ENCODE results near the gene MYORG.

MYORG gene

GRCh38 chr9:34376596-34377403, at the start of gene MYORG:
Gene MYORG, minus strand, starts transcription at chr9:34376898. Its CDS starts 3,955 bp downstream, at chr9:34372943.
- DNase-seq: peak; percentile 97

- DNase-seq: no peak
Observed at GRCh38 chr9:34419716-34420504, 43.2 kb upstream of the MYORG start.

- no peak for DNase-seq
Observed at GRCh38 chr9:34417734-34418133, 41.0 kb upstream of the MYORG start.

- DNase-seq: no peak
Observed at GRCh38 chr9:34413231-34413852, 36.6 kb upstream of the MYORG start.

GRCh38 chr9:34412336-34412735, 35.6 kb upstream of the MYORG start:
- DNase-seq: no peak

- no peak for DNase-seq
Observed at GRCh38 chr9:34409154-34409553, 32.5 kb upstream of the MYORG start.

GRCh38 chr9:34408173-34408572, 31.5 kb upstream of the MYORG start:
- no peak for DNase-seq

- DNase-seq: no peak
Observed at GRCh38 chr9:34406219-34406618, 29.5 kb upstream of the MYORG start.

GRCh38 chr9:34405719-34406118, 29.0 kb upstream of the MYORG start:
- no peak for DNase-seq

GRCh38 chr9:34403554-34404380, 27.1 kb upstream of the MYORG start:
- DNase-seq: peak; percentile 45

GRCh38 chr9:34400686-34401602, 24.2 kb upstream of the MYORG start:
- no peak for DNase-seq

GRCh38 chr9:34400275-34400674, 23.6 kb upstream of the MYORG start:
- DNase-seq: no peak

- no peak for DNase-seq
Observed at GRCh38 chr9:34399729-34400128, 23.0 kb upstream of the MYORG start.

GRCh38 chr9:34398875-34399274, 22.2 kb upstream of the MYORG start:
- no peak for DNase-seq

GRCh38 chr9:34396276-34397214, 19.8 kb upstream of the MYORG start:
- no peak for DNase-seq

- DNase-seq: no peak
Observed at GRCh38 chr9:34392511-34392910, 15.8 kb upstream of the MYORG start.

GRCh38 chr9:34387239-34387638, 10.5 kb upstream of the MYORG start:
- DNase-seq: no peak

- no peak for DNase-seq
Observed at GRCh38 chr9:34386656-34387055, 10.0 kb upstream of the MYORG start.

GRCh38 chr9:34385561-34386230, 9.0 kb upstream of the MYORG start:
- DNase-seq: no peak

All from stimulated activated CD4-positive, alpha-beta T cell treated with anti-CD3 and anti-CD28 coated beads, Interleukin-1b, Interleukin-23, amount 100 ng/mL, for 48 hours (primary cell).